NCI-H748 treated with DMSO at 0.1 percent for 48 hours (cell line): ENCODE data around the gene CCDC69.
A peak's percentile ranks its signal among the peaks of the same experiment; 100 is the strongest.

Source experiments
- DNase-seq: peaks from one replicate; lab custom pipeline; 2025; lab: John Stamatoyannopoulos, UW

CCDC69 gene

GRCh38 chr5:151142933-151143332 is 81.0 kb downstream of the CCDC69 start:
- DNase-seq = no peak

- DNase-seq = no peak
Measured at GRCh38 chr5:151141535-151141934, 82.4 kb downstream of the CCDC69 start.

GRCh38 chr5:151140686-151141459 is 83.0 kb downstream of the CCDC69 start:
- DNase-seq = no peak

GRCh38 chr5:151139646-151140045 is 84.2 kb downstream of the CCDC69 start:
- DNase-seq = no peak

- peak; percentile 36 for DNase-seq
Measured at GRCh38 chr5:151139015-151139414, 84.9 kb downstream of the CCDC69 start.

GRCh38 chr5:151138114-151138513 is 85.8 kb downstream of the CCDC69 start:
- no peak for DNase-seq

- no peak for DNase-seq
Measured at GRCh38 chr5:151137067-151137825, 86.6 kb downstream of the CCDC69 start.

- no peak for DNase-seq
Measured at GRCh38 chr5:151134228-151134627, 89.7 kb downstream of the CCDC69 start.

GRCh38 chr5:151132963-151133362 is 90.9 kb downstream of the CCDC69 start:
- DNase-seq = no peak
